Motor neuron (in vitro differentiated cells): ENCODE data around the gene TUBB6. TPM values are rescaled to one million over a fixed set of nuclear protein-coding genes. Genes with fewer than 3 reads are reported as not detected.

Source experiments
- ATAC-seq, 8 experiments: fragments of 200-7000 bp; cut with Tn5 transposase; replicated peaks in 6 of 8; 2 replicates each; pipeline ENCODE4 v1.8.0; 2021; ENCODE audit warnings: mild to moderate bottlenecking in 8 of 8, moderate library complexity in 8 of 8
- H3K27ac ChIP-seq, 2 donors: fragments of 250-450 bp; sonication (Bioruptor Pico); 2 replicates each; pipeline ENCODE4 v1.9.0; 2021; ENCODE audit warnings: antibody characterized with exemption in 2 of 2, mild to moderate bottlenecking in 2 of 2, moderate library complexity in 1 of 2
- H3K4me1 ChIP-seq, 2 donors: fragments of 250-450 bp; sonication (Bioruptor Pico); replicated peaks in 1 of 2; 2 replicates each; pipeline ENCODE4 v1.6.1; 2021; ENCODE audit warnings: antibody characterized with exemption in 2 of 2, mild to moderate bottlenecking in 2 of 2, moderate library complexity in 1 of 2
- H3K4me3 ChIP-seq, 5 donors: fragments of 250-450 bp; sonication (Bioruptor Pico); 2 replicates each; pipeline ENCODE4 v1.9.0; 2021; ENCODE audit warnings: antibody characterized with exemption in 5 of 5, mild to moderate bottlenecking in 5 of 5, moderate library complexity in 4 of 5
- WGBS, 10 experiments: fragments of 450-650 bp; shearing (Covaris generic); methylation state at CpG; one replicate each; pipeline ENCODE4 v1.0.0; 2022; 5-methylcytosine and 5-hydroxymethylcytosine counted together
- in situ Hi-C, 9 experiments: fragments of 400-800 bp; cut with MboI; loops; one replicate each; pipeline ENCODE4 v1.15.0; 2021; ENCODE audit warnings: low sequenced_read_pairs in 9 of 9, low pct_unique_long_range_greater_than_20kb in 2 of 9; ENCODE audit not compliant: unreplicated experiment in 9 of 9
- total RNA-seq, 8 experiments: library from RNA; unstranded; fragments of 300-600 nt; gene quantifications; 2 replicates each; pipeline versions ENCODE4 v1.2.3 to v1.2.4, GENCODE V29; 2022

TUBB6 gene
- total RNA-seq, 8 experiments from 2014 or later = 12.1 to 161 (median 55.6) TPM

GRCh38 chr18:12325726-12326245, 17.7 kb downstream of the TUBB6 start:
- no peak overlapping the region for H3K4me3 ChIP-seq
- ATAC-seq = no peak
- H3K4me1 ChIP-seq = no peaks in the 10 kb centered on the region
- H3K27ac ChIP-seq = no peak overlapping the region
- 82 to 100% (median 94%) methylated on average over 2 to 10 of the region's 29 CpGs; no CpG with 5 or more reads in 2 of the 10 experiments for WGBS, 10 experiments
- in situ Hi-C loops = no loop called here

DNA sequence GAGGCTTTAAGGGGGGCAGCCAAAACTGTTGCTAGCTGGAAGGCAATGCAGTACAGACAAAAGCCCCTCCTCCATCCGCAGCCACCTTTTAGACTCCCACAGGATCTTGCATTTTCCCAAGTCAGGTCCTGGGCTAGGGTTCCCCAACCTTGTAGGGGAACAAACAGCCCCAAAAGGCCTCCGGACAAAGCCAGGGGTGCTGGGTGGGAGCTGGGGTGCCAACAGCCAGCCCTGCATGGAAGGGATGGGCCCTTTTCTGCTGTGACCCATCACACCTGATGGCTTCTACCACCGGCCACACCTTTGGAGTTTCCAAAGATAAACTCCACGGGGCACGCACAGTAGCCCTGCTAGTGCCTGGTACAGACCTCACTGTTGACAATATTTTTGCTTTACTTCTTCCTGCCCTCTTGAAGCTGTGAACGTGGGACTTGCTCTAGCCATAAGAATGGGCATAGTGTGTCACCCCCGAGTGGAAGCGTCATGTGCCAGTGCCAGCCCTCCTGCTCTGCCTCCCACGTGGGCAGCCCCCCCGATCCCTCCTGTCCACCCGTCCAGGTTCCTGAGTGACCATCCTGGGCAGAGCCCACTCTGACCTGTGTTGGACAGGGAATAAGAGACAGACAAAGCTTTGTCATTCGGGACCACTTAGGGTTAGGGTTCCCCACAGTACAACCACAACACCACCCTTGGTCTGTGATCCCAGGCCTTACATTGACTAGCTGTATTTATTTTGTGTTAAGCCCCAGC, 18.8 kb downstream of the TUBB6 start:
- no peaks in the 10 kb centered on the region for H3K4me1 ChIP-seq
- in situ Hi-C loops = no loop called here
- 75 to 100% (median 86%) methylated on average over 1 to 6 of the region's 12 CpGs; no CpG with 5 or more reads in 5 of the 10 experiments for WGBS, 10 experiments
- ATAC-seq = peak in 2 of 8 experiments; percentile 2 to 6
- H3K4me3 ChIP-seq = no peak overlapping the region
- H3K27ac ChIP-seq = no peak overlapping the region

DNA sequence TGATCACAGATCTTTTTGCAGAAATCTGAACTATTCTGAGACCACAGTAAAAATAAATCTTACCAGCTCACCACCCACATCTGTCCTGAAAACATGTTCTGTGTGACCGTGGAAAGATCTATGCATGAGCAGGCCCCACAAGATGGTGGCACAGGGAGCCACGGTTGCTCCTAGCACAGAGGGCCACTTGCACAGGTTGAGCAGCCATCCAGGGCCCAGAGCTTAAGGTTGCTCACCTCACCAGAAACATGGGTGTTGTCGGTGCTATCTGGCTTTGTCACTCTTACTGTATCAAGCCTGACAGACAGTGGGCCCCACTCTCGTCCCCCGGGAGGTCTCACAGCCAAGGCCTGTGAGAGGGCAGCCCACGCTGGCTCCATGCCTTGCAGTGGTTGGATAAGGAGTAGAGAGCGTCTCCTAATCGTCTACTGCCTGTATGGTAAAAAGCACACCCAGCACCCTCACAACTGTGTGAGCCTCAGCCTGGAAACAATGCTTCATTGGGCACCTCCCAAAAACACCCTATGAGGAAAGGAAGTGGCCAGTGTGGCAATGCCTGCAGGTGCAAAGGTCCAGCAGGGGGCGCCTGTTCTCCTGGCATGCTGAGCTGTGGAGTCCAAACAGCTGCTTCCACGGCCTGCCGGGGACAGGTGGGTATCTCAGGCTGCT, 19.6 kb downstream of the TUBB6 start:
- Histone ChIP-seq H3K4me1 (no peaks in the 10 kb centered on the region), H3K27ac (no peak overlapping the region), H3K4me3 (no peak overlapping the region)
- 10 to 100% (median 59%) methylated on average over 1 to 5 of the region's 11 CpGs; no CpG with 5 or more reads in 4 of the 10 experiments for WGBS, 10 experiments
- in situ Hi-C loops = no loop called here
- ATAC-seq = peak in 7 of 8 experiments; percentile 43 to 93 (median 79)

- Histone ChIP-seq H3K27ac (no peak overlapping the region), H3K4me1 (no peaks in the 10 kb centered on the region), H3K4me3 (no peak overlapping the region)
- in situ Hi-C loops = no loop called here
- ATAC-seq = peak in 2 of 8 experiments; percentile 3 to 19
- WGBS, 10 experiments = 63 to 100% (median 100%) methylated on average over 1 to 4 of the region's 4 CpGs; no CpG with 5 or more reads in 3 of the 10 experiments
Measured at GRCh38 chr18:12328179-12328823, 20.3 kb downstream of the TUBB6 start.

DNA sequence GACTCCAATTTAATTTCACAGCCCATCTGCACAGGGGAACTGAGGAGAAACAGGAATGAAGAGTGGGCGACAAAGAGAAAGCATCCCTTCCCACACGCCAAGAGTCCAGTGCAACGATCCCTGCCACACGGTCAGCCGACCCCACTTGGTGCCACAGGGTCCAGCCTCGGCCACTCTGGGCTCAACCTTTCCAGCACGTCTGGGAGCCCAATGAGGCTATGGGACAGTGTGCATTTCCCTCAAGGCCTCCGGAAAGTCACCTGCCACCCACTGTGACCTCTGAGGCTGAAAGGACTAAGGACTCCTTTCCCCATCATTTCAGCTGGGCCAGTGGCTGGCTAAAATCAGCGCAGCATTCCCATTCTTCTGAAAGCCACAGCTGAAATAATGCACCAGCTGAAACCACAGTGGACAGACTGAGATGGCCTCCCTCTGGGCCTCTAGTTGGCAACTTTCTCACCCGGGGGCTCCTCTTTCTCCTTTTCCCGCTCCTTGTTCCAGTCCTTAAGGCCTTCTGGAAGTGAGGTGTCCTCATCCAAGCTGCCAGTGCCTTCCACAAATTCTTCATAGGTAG, 21.2 kb downstream of the TUBB6 start:
- no peak for ATAC-seq
- Histone ChIP-seq H3K4me1 (no peaks in the 10 kb centered on the region), H3K4me3 (no peak overlapping the region), H3K27ac (no peak overlapping the region)
- 70 to 100% (median 93%) methylated on average over 2 to 9 of the region's 11 CpGs; no CpG with 5 or more reads in 2 of the 10 experiments for WGBS, 10 experiments
- in situ Hi-C loops = no loop called here

- WGBS, 10 experiments = 88 to 100% (median 100%) methylated on average over 1 to 4 of the region's 4 CpGs; no CpG with 5 or more reads in 3 of the 10 experiments
- in situ Hi-C loops = no loop called here
- H3K4me3 ChIP-seq = no peak overlapping the region
- H3K4me1 ChIP-seq = peaks cover 0 to 2% of the 10 kb centered on the region in 2 donors
- H3K27ac ChIP-seq = no peak overlapping the region
- ATAC-seq = no peak
Measured at GRCh38 chr18:12330766-12331165, 22.7 kb downstream of the TUBB6 start.

DNA sequence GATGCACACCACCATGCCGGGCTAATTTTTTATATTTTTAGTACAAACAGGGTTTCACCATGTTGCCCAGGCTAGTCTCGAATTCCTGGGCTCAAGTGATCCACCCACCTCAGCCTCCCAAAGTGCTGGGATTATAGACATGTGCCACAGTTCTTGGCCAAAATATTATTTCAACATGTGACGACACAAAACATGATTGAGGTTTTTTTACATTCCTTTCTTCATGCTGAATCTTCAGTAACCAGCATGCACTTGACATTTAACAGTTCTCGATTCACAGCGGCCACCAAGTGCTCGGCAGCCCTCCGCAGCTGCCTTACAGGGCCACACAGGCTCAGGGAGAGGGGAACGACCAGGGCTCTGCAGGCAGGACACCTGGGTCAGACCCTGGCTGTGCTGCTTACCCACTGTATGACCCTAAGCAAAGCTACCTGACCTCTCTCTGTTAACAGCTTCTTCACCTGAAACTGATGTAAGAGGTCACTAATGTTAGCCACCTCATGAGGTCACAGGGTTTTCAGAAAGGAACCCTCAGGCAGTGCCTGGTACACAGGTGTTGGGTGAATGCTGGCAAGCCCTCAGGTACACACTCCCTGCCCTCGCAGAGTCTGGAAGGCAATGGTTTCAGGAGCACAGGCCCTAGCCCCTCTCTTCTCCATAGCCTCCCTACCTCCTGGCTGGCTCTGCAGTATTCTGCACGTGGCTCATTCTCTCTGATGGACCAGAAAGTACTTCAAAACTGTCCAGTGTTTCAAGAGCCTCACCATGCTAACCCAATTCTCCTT, 25.7 kb downstream of the TUBB6 start:
- WGBS, 10 experiments = 17 to 100% (median 60%) methylated on average over 1 to 5 of the region's 10 CpGs; no CpG with 5 or more reads in 4 of the 10 experiments

GRCh38 chr18:12334366-12334808, 26.3 kb downstream of the TUBB6 start:
- peaks cover 0 to 7% of the 10 kb centered on the region in 2 donors for H3K4me1 ChIP-seq
- 30 to 100% (median 66%) methylated on average over 1 to 2 of the region's 2 CpGs; no CpG with 5 or more reads in 6 of the 10 experiments for WGBS, 10 experiments
- H3K4me3 ChIP-seq = no peak overlapping the region
- no peak for ATAC-seq
- H3K27ac ChIP-seq = no peak overlapping the region
- in situ Hi-C loops = no loop called here

More for the DNA sequence above, 25.7 kb downstream of the TUBB6 start:
- H3K4me3 ChIP-seq = no peak overlapping the region
- no peak overlapping the region for H3K27ac ChIP-seq
- ATAC-seq = no peak
- in situ Hi-C loops = no loop called here
- peaks cover 0 to 7% of the 10 kb centered on the region in 2 donors for H3K4me1 ChIP-seq

- in situ Hi-C loops = no loop called here
- no peak for ATAC-seq
- H3K27ac ChIP-seq = no peak overlapping the region
- H3K4me3 ChIP-seq = no peak overlapping the region
- WGBS, 10 experiments = 0 to 100% (median 40%) methylated on average over 1 to 2 of the region's 2 CpGs; no CpG with 5 or more reads in 1 of the 10 experiments
- peaks cover 0 to 7% of the 10 kb centered on the region in 2 donors for H3K4me1 ChIP-seq
Measured at GRCh38 chr18:12334863-12335262, 26.8 kb downstream of the TUBB6 start.

GRCh38 chr18:12335503-12335902, 27.5 kb downstream of the TUBB6 start:
- in situ Hi-C loops = no loop called here
- Histone ChIP-seq H3K4me3 (no peak overlapping the region), H3K27ac (no peak overlapping the region), H3K4me1 (peaks cover 0 to 7% of the 10 kb centered on the region in 2 donors)
- ATAC-seq = no peak
- WGBS, 10 experiments = 57 to 100% (median 93%) methylated on average over 1 to 5 of the region's 7 CpGs; no CpG with 5 or more reads in 3 of the 10 experiments

DNA sequence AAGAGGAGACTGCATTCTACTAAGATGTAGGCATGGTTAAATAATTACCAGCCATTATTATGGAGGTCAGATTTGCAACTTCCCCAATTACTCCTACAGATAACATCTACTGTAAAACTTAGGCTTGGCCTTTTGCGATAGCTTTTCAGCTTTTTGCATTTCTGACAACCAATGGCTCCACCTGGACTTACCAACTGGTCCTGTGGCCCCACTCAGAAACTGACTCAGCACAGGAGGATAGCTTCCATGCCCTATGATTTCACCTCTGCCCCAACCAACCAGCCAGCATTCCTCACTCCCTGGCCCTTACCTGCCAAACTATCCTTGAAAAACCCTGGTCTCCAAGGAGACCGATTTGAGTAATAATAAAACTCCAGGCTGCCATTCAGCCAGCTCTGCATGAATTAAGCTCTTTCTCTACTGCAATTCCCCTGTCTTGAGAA, 28.2 kb downstream of the TUBB6 start:
- ATAC-seq = no peak
- Histone ChIP-seq H3K4me3 (no peak overlapping the region), H3K27ac (no peak overlapping the region), H3K4me1 (peaks cover 0 to 7% of the 10 kb centered on the region in 2 donors)
- 0 to 100% (median 44%) methylated on average over 1 to 2 of the region's 2 CpGs; no CpG with 5 or more reads in 3 of the 10 experiments for WGBS, 10 experiments
- in situ Hi-C loops = no loop called here

GRCh38 chr18:12336887-12337286, 28.8 kb downstream of the TUBB6 start:
- in situ Hi-C loops = no loop called here
- peak in 1 of 8 experiments; percentile 20 for ATAC-seq
- Histone ChIP-seq H3K27ac (no peak overlapping the region), H3K4me3 (no peak overlapping the region), H3K4me1 (peaks cover 0 to 7% of the 10 kb centered on the region in 2 donors)
- 29 to 100% (median 70%) methylated on average over 1 to 6 of the region's 6 CpGs; no CpG with 5 or more reads in 1 of the 10 experiments for WGBS, 10 experiments
